Liver (tissue), 9 donors: ENCODE measurements around the gene PNPLA6. TPM values are rescaled to one million over a fixed set of nuclear protein-coding genes. Genes with fewer than 3 reads are reported as not detected.
"Not testable (repeated sequence)": the region's sequence is repeated elsewhere in the genome, so short reads cannot be mapped to it uniquely, and the experiment has no call there.

Experiments
- DNase-seq: peaks from one replicate; pipeline ENCODE4 v3.0.0-alpha.2; 2017; ENCODE audit warnings: low spot score
- H3K27ac ChIP-seq, 2 donors: one replicate each; pipeline ENCODE4 v1.7.0; 2013; ENCODE audit warnings: inconsistent platforms in 2 of 2, low read length in 2 of 2, control low read depth in 1 of 2, low read depth in 1 of 2, mild to moderate bottlenecking in 1 of 2
- H3K27me3 ChIP-seq, 4 donors: one replicate each; pipeline versions ENCODE4 v1.6.1 to v1.7.0; 2013; ENCODE audit warnings: low read length in 3 of 4, inconsistent platforms in 1 of 4, mild to moderate bottlenecking in 1 of 4, moderate library complexity in 1 of 4; ENCODE audit not compliant: control insufficient read depth in 4 of 4, insufficient read depth in 4 of 4
- H3K36me3 ChIP-seq, 4 donors: one replicate each; pipeline versions ENCODE4 v1.6.1 to v1.7.0; 2013; ENCODE audit warnings: low read length in 3 of 4, mild to moderate bottlenecking in 3 of 4, low read depth in 1 of 4, moderate library complexity in 1 of 4; ENCODE audit not compliant: control insufficient read depth in 4 of 4, insufficient read depth in 3 of 4
- H3K4me1 ChIP-seq, 4 donors: one replicate each; pipeline versions ENCODE4 v1.6.1 to v1.7.0; 2013; ENCODE audit warnings: low read length in 3 of 4, mild to moderate bottlenecking in 3 of 4, moderate library complexity in 1 of 4; ENCODE audit not compliant: control insufficient read depth in 4 of 4, insufficient read depth in 4 of 4
- H3K4me3 ChIP-seq, 3 donors: one replicate each; pipeline versions ENCODE4 v1.6.1 to v1.7.0; 2013; ENCODE audit warnings: low read length in 3 of 3, control low read depth in 1 of 3, low read depth in 1 of 3, mild to moderate bottlenecking in 1 of 3
- H3K9ac ChIP-seq, 2 donors: one replicate each; pipeline ENCODE4 v1.7.0; 2013; ENCODE audit warnings: low read length in 2 of 2, mild to moderate bottlenecking in 2 of 2, moderate library complexity in 2 of 2, control low read depth in 1 of 2, low read depth in 1 of 2
- H3K9me3 ChIP-seq, 4 donors: one replicate each; pipeline versions ENCODE4 v1.6.1 to v1.7.0; 2013; ENCODE audit warnings: low read length in 3 of 4; ENCODE audit not compliant: control insufficient read depth in 4 of 4
- EGR1 ChIP-seq, 2 donors: IDR thresholded peaks; 2 replicates each; pipeline ENCODE4 v1.6.1; 2016 to 2018; ENCODE audit warnings: antibody characterized with exemption in 2 of 2, low read depth in 2 of 2
- FOXA1 ChIP-seq: IDR thresholded peaks from 2 replicates; pipeline ENCODE4 v1.6.1; 2016; ENCODE audit warnings: antibody characterized with exemption
- FOXA2 ChIP-seq: IDR thresholded peaks from 2 replicates; pipeline ENCODE4 v1.6.1; 2016; ENCODE audit warnings: antibody characterized with exemption
- GABPA ChIP-seq, 2 donors: IDR thresholded peaks in 1 of 2; conservative IDR thresholded peaks in 1 of 2; 2 replicates each; pipeline ENCODE4 v1.6.1; 2016; ENCODE audit warnings: antibody characterized with exemption in 2 of 2, mild to moderate bottlenecking in 1 of 2, moderate library complexity in 1 of 2
- HNF4A ChIP-seq, 2 donors: conservative IDR thresholded peaks; 2 replicates each; pipeline ENCODE4 v1.6.1; 2016; ENCODE audit warnings: antibody characterized with exemption in 2 of 2, mild to moderate bottlenecking in 2 of 2
- HNF4G ChIP-seq: IDR thresholded peaks from 2 replicates; pipeline ENCODE4 v1.6.1; 2016; ENCODE audit warnings: antibody characterized with exemption
- JUND ChIP-seq, 2 donors: IDR thresholded peaks; 2 replicates each; pipeline ENCODE4 v1.6.1; 2016; ENCODE audit warnings: antibody characterized with exemption in 2 of 2
- NR2F2 ChIP-seq: IDR thresholded peaks from 2 replicates; pipeline ENCODE4 v1.6.1; 2016; ENCODE audit warnings: antibody characterized with exemption
- RAD21 ChIP-seq, 2 donors: IDR thresholded peaks; 2 replicates each; pipeline ENCODE4 v1.6.1; 2016; ENCODE audit warnings: antibody characterized with exemption in 2 of 2, mild to moderate bottlenecking in 2 of 2
- RXRA ChIP-seq, 2 donors: IDR thresholded peaks; 2 replicates each; pipeline ENCODE4 v1.6.1; 2017 to 2018; ENCODE audit warnings: antibody characterized with exemption in 2 of 2, mild to moderate bottlenecking in 1 of 2
- YY1 ChIP-seq: IDR thresholded peaks from 2 replicates; pipeline ENCODE4 v1.6.1; 2016; ENCODE audit warnings: antibody characterized with exemption, mild to moderate bottlenecking
- WGBS: extraction: QIAGEN DNeasy Blood & Tissue Kit; methylation state at CpG from one replicate; pipeline ENCODE4 v1.1.7; 2013; 5-methylcytosine and 5-hydroxymethylcytosine counted together
- polyA plus RNA-seq, 2 donors: library from polyadenylated mRNA; stranded (reverse) in 1 of 2; unstranded in 1 of 2; fragments of 200-250 nt in 1 of 2; fragments of >200 nt in 1 of 2; fragmentation: Nextera tagmentation in 1 of 2; extraction: Ambion mirVana in 1 of 2; gene quantifications; one replicate each; pipeline versions ENCODE4 v1.2.1 to v1.2.3, GENCODE V29; 2013 to 2015
- total RNA-seq, 2 donors: library from RNA; depleted of rRNA; stranded (reverse); fragments of >200 nt; gene quantifications; one replicate each; pipeline ENCODE4 v1.2.3, GENCODE V29; 2014
- TF ChIP-seq, protein P1 (sequence below): IDR thresholded peaks from 2 replicates; pipeline ENCODE4 v1.6.1; 2016; ENCODE audit warnings: antibody characterized with exemption
- TF ChIP-seq, protein P2 (sequence below): IDR thresholded peaks from 2 replicates; pipeline ENCODE4 v1.6.1; 2016; ENCODE audit warnings: antibody characterized with exemption
- TF ChIP-seq, protein P3 (sequence below): IDR thresholded peaks from 2 replicates; pipeline ENCODE4 v1.6.1; 2016; ENCODE audit warnings: antibody characterized with exemption
- TF ChIP-seq, protein P4 (sequence below): fragments of 150-350 bp; IDR thresholded peaks from 2 replicates; pipeline ENCODE4 v1.5.1; 2017; ENCODE audit warnings: improper control_type of control experiment, low read depth, low read length; ENCODE audit not compliant: missing input control
- TF ChIP-seq, protein P5 (sequence below): IDR thresholded peaks from 2 replicates; pipeline ENCODE4 v1.6.1; 2016; ENCODE audit warnings: antibody characterized with exemption, mild to moderate bottlenecking
- donor health status: healthy.
- donor health status: healthy.
- donor health status: healthy.
- donor health status: healthy.
- donor health status: healthy.

The PNPLA6 gene
- total and polyA plus RNA-seq, 4 donors: 20.9 to 68.4 (median 28.0) TPM

DNA sequence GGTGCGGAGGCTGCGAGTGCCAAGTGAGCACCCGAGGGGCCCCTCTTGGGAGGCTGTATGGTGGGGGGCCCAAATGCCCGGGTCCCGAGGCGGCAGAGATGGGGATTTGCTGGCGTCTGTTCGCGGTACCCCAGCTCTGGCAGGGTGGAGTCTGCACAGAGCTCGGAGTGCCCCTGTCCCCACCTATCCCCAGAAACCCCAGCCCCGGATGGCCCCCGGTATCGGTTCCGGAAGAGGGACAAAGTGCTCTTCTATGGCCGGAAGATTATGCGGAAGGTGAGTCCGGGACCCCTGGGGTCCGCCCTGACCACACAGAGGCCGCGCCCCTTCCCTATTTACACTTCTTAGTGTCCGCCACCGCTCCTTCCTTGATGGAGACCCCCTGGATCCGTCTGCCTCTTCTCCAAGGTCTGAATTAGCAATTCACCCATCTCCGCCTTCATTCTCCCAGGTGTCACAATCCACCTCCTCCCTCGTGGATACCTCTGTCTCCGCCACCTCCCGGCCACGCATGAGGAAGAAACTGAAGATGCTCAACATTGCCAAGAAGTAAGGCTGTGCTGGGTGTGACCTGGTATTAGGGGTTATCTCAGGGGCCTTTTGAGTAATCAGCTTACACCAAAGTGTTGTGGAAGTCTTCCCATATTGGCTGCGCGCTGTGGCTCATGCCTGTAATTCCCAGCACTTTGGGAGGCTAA lies 630 bp downstream of the PNPLA6 start:
- Histone ChIP-seq H3K27me3 (no peaks in the 10 kb centered on the region), H3K4me1 (peaks cover 4 to 31% (median 22%) of the 10 kb centered on the region in 4 donors), H3K4me3 (peak overlapping the region; percentile 59 to 94 (median 71)), H3K9ac (peak overlapping the region in 1 of 2 donors; percentile 88), H3K27ac (peak overlapping the region; percentile 84 to 95), H3K9me3 (no peaks in the 10 kb centered on the region), H3K36me3 (peaks cover 3 to 25% (median 6%) of the 10 kb centered on the region in 4 donors)
- no peak for TF ChIP-seq RXRA (IDR thresholded peaks at IDR 0.05)
- TF ChIP-seq FOXA1: no peak
- TF ChIP-seq, protein P1, sequence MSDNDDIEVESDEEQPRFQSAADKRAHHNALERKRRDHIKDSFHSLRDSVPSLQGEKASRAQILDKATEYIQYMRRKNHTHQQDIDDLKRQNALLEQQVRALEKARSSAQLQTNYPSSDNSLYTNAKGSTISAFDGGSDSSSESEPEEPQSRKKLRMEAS: no peak
- TF ChIP-seq, protein P2, sequence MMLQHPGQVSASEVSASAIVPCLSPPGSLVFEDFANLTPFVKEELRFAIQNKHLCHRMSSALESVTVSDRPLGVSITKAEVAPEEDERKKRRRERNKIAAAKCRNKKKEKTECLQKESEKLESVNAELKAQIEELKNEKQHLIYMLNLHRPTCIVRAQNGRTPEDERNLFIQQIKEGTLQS: no peak
- no peak for TF ChIP-seq GABPA (IDR thresholded peaks at IDR 0.05 in 1 of 2, conservative IDR thresholded peaks at IDR 0.05 in 1 of 2)
- no peak for TF ChIP-seq HNF4A (conservative IDR thresholded peaks at IDR 0.05)
- TF ChIP-seq YY1: no peak
- TF ChIP-seq EGR1 (IDR thresholded peaks at IDR 0.05; ENCODE audit: low read depth in 2 of 2): no peak
- no peak for TF ChIP-seq NR2F2
- TF ChIP-seq, protein P3, sequence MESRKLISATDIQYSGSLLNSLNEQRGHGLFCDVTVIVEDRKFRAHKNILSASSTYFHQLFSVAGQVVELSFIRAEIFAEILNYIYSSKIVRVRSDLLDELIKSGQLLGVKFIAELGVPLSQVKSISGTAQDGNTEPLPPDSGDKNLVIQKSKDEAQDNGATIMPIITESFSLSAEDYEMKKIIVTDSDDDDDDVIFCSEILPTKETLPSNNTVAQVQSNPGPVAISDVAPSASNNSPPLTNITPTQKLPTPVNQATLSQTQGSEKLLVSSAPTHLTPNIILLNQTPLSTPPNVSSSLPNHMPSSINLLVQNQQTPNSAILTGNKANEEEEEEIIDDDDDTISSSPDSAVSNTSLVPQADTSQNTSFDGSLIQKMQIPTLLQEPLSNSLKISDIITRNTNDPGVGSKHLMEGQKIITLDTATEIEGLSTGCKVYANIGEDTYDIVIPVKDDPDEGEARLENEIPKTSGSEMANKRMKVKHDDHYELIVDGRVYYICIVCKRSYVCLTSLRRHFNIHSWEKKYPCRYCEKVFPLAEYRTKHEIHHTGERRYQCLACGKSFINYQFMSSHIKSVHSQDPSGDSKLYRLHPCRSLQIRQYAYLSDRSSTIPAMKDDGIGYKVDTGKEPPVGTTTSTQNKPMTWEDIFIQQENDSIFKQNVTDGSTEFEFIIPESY: no peak
- no peak for TF ChIP-seq FOXA2
- TF ChIP-seq, protein P4, sequence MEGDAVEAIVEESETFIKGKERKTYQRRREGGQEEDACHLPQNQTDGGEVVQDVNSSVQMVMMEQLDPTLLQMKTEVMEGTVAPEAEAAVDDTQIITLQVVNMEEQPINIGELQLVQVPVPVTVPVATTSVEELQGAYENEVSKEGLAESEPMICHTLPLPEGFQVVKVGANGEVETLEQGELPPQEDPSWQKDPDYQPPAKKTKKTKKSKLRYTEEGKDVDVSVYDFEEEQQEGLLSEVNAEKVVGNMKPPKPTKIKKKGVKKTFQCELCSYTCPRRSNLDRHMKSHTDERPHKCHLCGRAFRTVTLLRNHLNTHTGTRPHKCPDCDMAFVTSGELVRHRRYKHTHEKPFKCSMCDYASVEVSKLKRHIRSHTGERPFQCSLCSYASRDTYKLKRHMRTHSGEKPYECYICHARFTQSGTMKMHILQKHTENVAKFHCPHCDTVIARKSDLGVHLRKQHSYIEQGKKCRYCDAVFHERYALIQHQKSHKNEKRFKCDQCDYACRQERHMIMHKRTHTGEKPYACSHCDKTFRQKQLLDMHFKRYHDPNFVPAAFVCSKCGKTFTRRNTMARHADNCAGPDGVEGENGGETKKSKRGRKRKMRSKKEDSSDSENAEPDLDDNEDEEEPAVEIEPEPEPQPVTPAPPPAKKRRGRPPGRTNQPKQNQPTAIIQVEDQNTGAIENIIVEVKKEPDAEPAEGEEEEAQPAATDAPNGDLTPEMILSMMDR: no peak
- TF ChIP-seq RAD21 (IDR thresholded peaks at IDR 0.05): no peak
- TF ChIP-seq JUND (IDR thresholded peaks at IDR 0.05): no peak
- no peak for TF ChIP-seq HNF4G
- TF ChIP-seq, protein P5, sequence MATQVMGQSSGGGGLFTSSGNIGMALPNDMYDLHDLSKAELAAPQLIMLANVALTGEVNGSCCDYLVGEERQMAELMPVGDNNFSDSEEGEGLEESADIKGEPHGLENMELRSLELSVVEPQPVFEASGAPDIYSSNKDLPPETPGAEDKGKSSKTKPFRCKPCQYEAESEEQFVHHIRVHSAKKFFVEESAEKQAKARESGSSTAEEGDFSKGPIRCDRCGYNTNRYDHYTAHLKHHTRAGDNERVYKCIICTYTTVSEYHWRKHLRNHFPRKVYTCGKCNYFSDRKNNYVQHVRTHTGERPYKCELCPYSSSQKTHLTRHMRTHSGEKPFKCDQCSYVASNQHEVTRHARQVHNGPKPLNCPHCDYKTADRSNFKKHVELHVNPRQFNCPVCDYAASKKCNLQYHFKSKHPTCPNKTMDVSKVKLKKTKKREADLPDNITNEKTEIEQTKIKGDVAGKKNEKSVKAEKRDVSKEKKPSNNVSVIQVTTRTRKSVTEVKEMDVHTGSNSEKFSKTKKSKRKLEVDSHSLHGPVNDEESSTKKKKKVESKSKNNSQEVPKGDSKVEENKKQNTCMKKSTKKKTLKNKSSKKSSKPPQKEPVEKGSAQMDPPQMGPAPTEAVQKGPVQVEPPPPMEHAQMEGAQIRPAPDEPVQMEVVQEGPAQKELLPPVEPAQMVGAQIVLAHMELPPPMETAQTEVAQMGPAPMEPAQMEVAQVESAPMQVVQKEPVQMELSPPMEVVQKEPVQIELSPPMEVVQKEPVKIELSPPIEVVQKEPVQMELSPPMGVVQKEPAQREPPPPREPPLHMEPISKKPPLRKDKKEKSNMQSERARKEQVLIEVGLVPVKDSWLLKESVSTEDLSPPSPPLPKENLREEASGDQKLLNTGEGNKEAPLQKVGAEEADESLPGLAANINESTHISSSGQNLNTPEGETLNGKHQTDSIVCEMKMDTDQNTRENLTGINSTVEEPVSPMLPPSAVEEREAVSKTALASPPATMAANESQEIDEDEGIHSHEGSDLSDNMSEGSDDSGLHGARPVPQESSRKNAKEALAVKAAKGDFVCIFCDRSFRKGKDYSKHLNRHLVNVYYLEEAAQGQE: no peak
- peak; percentile 61 for DNase-seq
- WGBS: 35% methylated on average over 30 of the region's 30 CpGs

DNA sequence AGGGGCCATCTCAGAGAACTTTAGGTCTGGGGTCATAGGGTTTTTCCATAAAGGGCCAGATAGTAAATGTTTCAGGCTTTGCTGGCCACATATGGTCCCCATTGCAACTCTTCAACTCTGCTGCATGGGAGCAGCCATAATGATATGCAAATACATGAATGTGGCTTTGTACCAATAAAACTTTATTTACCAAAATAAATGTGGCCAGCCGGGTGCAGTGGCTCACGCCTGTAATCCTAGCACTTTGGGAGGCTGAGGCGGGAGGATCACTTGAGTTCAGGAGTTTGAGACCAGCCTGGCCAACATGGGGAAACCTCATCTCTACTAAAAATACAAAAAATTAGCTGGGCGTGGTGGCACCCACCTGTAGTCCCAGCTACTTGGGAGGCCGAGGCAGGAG lies 3.5 kb downstream of the PNPLA6 start:
- Histone ChIP-seq H3K4me1 (peaks cover 0 to 23% (median 17%) of the 10 kb centered on the region in 4 donors), H3K36me3 (peaks cover 14 to 47% (median 16%) of the 10 kb centered on the region in 4 donors)
- WGBS: 96% methylated on average over 5 of the region's 5 CpGs
- not testable (repeated sequence) for H3K27ac ChIP-seq, H3K4me3 ChIP-seq, DNase-seq, H3K27me3 ChIP-seq, H3K9ac ChIP-seq, H3K9me3 ChIP-seq
